Activated CD8-positive, alpha-beta memory T cell treated with anti-CD3 and anti-CD28 coated beads for 36 hours (primary cell): ENCODE results near the gene GCNT1. TPM values are rescaled to one million over a fixed set of nuclear protein-coding genes. Genes with fewer than 3 reads are reported as not detected.

Experiments
- total RNA-seq, 2 experiments: library from RNA; stranded (reverse); gene quantifications; one replicate each; pipeline ENCODE4 v1.2.3, GENCODE V29; 2021

Gene GCNT1
- total RNA-seq, 2 experiments from 2014 or later, result 16.4 to 18.5 TPM

Other genes starting within 250 kb of the GCNT1 start
- gene RFK, start 64.8 kb upstream of the GCNT1 start, total RNA-seq, result 10 to 100 TPM; 14.5 to 15.5 TPM